H1 (cell line): ENCODE measurements around the gene STAG1. TPM values are rescaled to one million over a fixed set of nuclear protein-coding genes. Genes with fewer than 3 reads are reported as not detected.

ENCODE experiments used
- CHD7 ChIP-seq: fragments of 300-600 bp; sonication (generic); IDR thresholded peaks from 2 replicates; pipeline ENCODE4 v1.7.1; 2012; ENCODE audit warnings: low read length, moderate library complexity, mild to moderate bottlenecking, inconsistent platforms; ENCODE audit not compliant: insufficient replicate concordance
- polyA plus RNA-seq, 7 experiments: library from polyadenylated mRNA; depleted of rRNA in 3 of 7; stranded (reverse) in 5 of 7; unstranded in 2 of 7; fragments of >200 nt in 5 of 7; fragments of 200-250 nt in 2 of 7; gene quantifications; 1 replicate in 5 of 7; 2 replicates in 1 of 7; 4 replicates in 1 of 7; pipeline versions ENCODE4 v1.2.1 to v1.2.3, GENCODE V29; 2011 to 2013; ENCODE audit warnings: missing spikeins in 2 of 7, mixed read lengths in 2 of 7
- total RNA-seq: library from RNA; stranded (reverse); fragmentation: NEBNext Ultra II Directional; extraction: Animal tissue kit (Norgen Biotek cat#: 25700); gene quantifications from 2 replicates; pipeline ENCODE4 v1.2.1, GENCODE V29; 2021

STAG1 gene
- total and polyA plus RNA-seq, 2 of the 8 experiments (the other 6 are each of a cell fraction or from before 2014, with no cell fraction given) = 4.6 to 23.4 TPM

GRCh38 chr3:136787349-136787748 is 35.2 kb upstream of the STAG1 start (continued):
- no peak for TF ChIP-seq CHD7
- TF ChIP-seq, all 59 proteins: peak for 0
